Kidney (tissue), 14 donors: Measurements from ENCODE around the gene ATP11C. TPM values are rescaled to one million over a fixed set of nuclear protein-coding genes. Genes with fewer than 3 reads are reported as not detected.
"Not testable (repeated sequence)": the region's sequence is repeated elsewhere in the genome, so short reads cannot be mapped to it uniquely, and the experiment has no call there.

Source experiments
- DNase-seq, 5 donors: peaks; one replicate each; pipeline ENCODE4 v3.0.0-alpha.2; 2013 to 2020
- FAIRE-seq: peaks from 2 replicates; lab custom pipeline; 2012; peaks lifted over from hg19 to GRCh38; lab: Jason Lieb, UNC
- H3K27ac ChIP-seq, 2 donors: one replicate each; pipeline ENCODE4 v1.7.0; 2013; ENCODE audit warnings: low read depth in 2 of 2, low read length in 2 of 2, inconsistent platforms in 1 of 2
- H3K27me3 ChIP-seq: one replicate; pipeline ENCODE4 v1.7.1; 2013; ENCODE audit warnings: low read length, inconsistent platforms; ENCODE audit not compliant: control insufficient read depth, insufficient read depth
- H3K36me3 ChIP-seq, 3 donors: one replicate each; pipeline versions ENCODE4 v1.7.0 to v1.7.1; 2013; ENCODE audit warnings: low read length in 3 of 3, control low read depth in 1 of 3, inconsistent platforms in 1 of 3; ENCODE audit not compliant: insufficient read depth in 3 of 3, control insufficient read depth in 2 of 3
- H3K4me1 ChIP-seq, 3 donors: one replicate each; pipeline versions ENCODE4 v1.7.0 to v1.7.1; 2013; ENCODE audit warnings: low read length in 3 of 3, inconsistent platforms in 1 of 3, low read depth in 1 of 3; ENCODE audit not compliant: control insufficient read depth in 2 of 3, insufficient read depth in 2 of 3
- H3K4me3 ChIP-seq, 3 donors: one replicate each; pipeline versions ENCODE4 v1.7.0 to v1.8.1; 2013; ENCODE audit warnings: low read length in 3 of 3, control low read depth in 1 of 3, inconsistent platforms in 1 of 3
- H3K9ac ChIP-seq, 3 donors: one replicate each; pipeline versions ENCODE4 v1.7.0 to v1.7.1; 2013; ENCODE audit warnings: low read length in 3 of 3, control low read depth in 1 of 3, inconsistent platforms in 1 of 3
- H3K9me3 ChIP-seq, 3 donors: one replicate each; pipeline versions ENCODE4 v1.7.0 to v1.7.1; 2013; ENCODE audit warnings: low read length in 3 of 3, control low read depth in 1 of 3, inconsistent platforms in 1 of 3; ENCODE audit not compliant: control insufficient read depth in 2 of 3, insufficient read depth in 1 of 3
- intact Hi-C: fragments of 100-400 bp; cut with DNase I; formaldehyde crosslinking; loops from one replicate; pipeline ENCODE4 v1.11.1; 2022
- polyA plus RNA-seq: library from polyadenylated mRNA; stranded (reverse); fragments of 350-450 nt; fragmentation: Illumina TruSeq; extraction: RNeasy Lipid Tissue Mini Kit (QIAGEN cat#74804); gene quantifications from one replicate; pipeline ENCODE4 v1.2.3, GENCODE V29; 2014; ENCODE audit warnings: low read depth, low replicate concordance; ENCODE audit not compliant: insufficient read depth
- total RNA-seq: library from RNA; stranded (reverse); fragmentation: NEBNext Ultra II Directional; extraction: Animal tissue kit (Norgen Biotek cat#: 25700); gene quantifications from one replicate; pipeline ENCODE4 v1.2.1, GENCODE V29; 2021
- TF ChIP-seq, protein P1 (sequence below): IDR thresholded peaks from 3 replicates; pipeline ENCODE4 v1.5.1; 2012; ENCODE audit warnings: mild to moderate bottlenecking, moderate library complexity, borderline replicate concordance; ENCODE audit not compliant: insufficient read depth; ENCODE audit errors: extremely low read depth
- donor health status: control.
- donor health status: control.
- donor health status: control.
- donor health status: control.
- donor health status: control.
- donor health status: DM: yes; HTN: yes; CAD: no.
- donor health status: Normal renal cell carcinoma (clear cell type).

The ATP11C gene
- total and polyA plus RNA-seq, 2 donors from 2014 or later: 10.1 to 23.9 TPM

DNA sequence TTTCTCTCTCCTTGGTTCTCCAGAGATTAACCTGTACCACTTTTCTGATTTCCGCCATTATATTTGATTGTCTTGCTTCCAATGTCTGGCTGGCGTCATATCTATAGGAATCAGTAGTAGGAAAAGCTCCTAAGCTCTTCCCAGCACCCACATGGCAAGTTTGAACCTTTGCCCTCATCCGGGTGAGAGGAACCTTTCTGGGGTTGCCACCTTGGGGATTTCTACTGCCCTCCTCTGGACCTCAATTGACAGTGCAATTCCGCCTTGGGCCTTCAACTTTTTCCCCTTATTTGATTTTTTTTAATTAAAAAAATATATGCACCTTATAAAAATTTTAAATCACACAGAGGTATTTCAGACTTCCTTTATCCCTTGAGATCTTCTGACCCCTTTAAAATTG is 34.4 kb upstream of the ATP11C start:
- Histone ChIP-seq H3K9ac (no peak overlapping the region), H3K9me3 (no peaks in the 10 kb centered on the region), H3K4me1 (no peaks in the 10 kb centered on the region), H3K27ac (no peak overlapping the region), H3K36me3 (no peaks in the 10 kb centered on the region), H3K27me3 (no peaks in the 10 kb centered on the region), H3K4me3 (no peak overlapping the region)
- FAIRE-seq (no peak), DNase-seq (no peak)
- intact Hi-C loops: no loop called here
- TF ChIP-seq, protein P1, sequence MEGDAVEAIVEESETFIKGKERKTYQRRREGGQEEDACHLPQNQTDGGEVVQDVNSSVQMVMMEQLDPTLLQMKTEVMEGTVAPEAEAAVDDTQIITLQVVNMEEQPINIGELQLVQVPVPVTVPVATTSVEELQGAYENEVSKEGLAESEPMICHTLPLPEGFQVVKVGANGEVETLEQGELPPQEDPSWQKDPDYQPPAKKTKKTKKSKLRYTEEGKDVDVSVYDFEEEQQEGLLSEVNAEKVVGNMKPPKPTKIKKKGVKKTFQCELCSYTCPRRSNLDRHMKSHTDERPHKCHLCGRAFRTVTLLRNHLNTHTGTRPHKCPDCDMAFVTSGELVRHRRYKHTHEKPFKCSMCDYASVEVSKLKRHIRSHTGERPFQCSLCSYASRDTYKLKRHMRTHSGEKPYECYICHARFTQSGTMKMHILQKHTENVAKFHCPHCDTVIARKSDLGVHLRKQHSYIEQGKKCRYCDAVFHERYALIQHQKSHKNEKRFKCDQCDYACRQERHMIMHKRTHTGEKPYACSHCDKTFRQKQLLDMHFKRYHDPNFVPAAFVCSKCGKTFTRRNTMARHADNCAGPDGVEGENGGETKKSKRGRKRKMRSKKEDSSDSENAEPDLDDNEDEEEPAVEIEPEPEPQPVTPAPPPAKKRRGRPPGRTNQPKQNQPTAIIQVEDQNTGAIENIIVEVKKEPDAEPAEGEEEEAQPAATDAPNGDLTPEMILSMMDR: peak; percentile 8

DNA sequence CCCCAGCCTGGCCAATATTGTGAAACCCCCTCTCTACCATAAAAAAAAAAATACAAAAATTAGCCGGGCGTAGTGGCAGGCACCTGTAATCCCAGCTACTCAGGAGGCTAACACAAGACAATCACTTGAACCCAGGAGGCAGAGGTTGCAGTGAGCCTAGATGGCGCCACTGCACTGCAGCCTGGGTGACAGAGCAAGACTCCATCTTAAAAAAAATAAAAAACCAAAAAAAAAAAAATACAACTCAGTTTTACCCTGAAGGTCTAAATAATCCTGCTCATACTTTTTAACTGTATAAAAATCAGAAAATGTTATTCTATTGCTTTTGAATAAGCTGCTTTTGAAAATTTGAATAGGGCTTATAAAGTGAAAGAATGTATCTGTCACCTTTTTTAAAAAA is 33.3 kb upstream of the ATP11C start:
- H3K27me3 ChIP-seq, H3K27ac ChIP-seq, DNase-seq, intact Hi-C loops, H3K4me3 ChIP-seq, H3K9ac ChIP-seq, H3K4me1 ChIP-seq, FAIRE-seq, H3K36me3 ChIP-seq, H3K9me3 ChIP-seq: not testable (repeated sequence)

DNA sequence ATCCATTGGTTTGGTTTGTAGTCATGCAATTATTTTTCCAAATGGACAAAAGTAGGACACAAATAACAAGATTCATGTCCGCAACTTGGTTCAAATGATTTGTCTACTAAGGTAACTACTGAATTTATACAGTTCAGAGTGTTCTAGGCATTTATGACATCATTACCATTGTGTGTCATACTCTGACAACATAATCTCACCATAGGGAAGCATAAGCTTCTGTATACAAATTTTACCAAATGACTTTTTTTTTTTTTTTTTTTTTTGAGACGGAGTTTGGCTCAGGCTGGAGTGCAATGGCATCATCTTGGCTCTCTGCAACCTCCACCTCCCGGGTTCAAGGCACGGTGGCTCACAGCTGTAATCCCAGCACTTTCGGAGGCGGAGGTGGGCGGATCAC is 32.6 kb upstream of the ATP11C start, which contains the start of gene CXorf66:
Gene CXorf66, minus strand, starts transcription at position 101 of the 400 bp plus-strand sequence. Its CDS starts 25 bp downstream, at position 76.
- TF ChIP-seq, protein P1: no peak
- Histone ChIP-seq H3K4me1 (no peaks in the 10 kb centered on the region), H3K27me3 (no peaks in the 10 kb centered on the region), H3K36me3 (no peaks in the 10 kb centered on the region), H3K27ac (no peak within 1 kb of the TSS), H3K9ac (no peak within 1 kb of the TSS), H3K4me3 (no peak within 1 kb of the TSS), H3K9me3 (no peaks in the 10 kb centered on the region)
- FAIRE-seq (no peak), DNase-seq (no peak)
- intact Hi-C loops: no loop called here

DNA sequence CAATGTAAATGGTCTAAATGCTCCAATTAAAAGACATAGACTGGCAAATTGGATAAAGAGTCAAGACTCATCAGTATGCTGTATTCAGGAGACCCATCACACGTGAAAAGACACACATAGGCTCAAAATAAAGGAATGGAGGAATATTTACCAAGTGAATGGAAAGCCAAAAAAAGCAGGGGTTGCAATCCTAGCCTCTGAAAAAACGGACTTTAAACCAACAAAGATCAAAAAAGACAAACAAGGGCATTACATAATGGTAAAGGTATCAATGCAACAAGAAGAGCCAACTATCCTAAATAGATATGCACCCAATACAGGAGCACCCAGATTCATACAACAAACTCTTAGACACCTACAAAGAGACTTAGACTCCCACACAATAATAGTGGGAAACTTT is 28.2 kb upstream of the ATP11C start:
- H3K27me3 ChIP-seq, FAIRE-seq, H3K9ac ChIP-seq, H3K36me3 ChIP-seq, H3K27ac ChIP-seq, H3K9me3 ChIP-seq, DNase-seq, H3K4me1 ChIP-seq, intact Hi-C loops, H3K4me3 ChIP-seq: not testable (repeated sequence)

DNA sequence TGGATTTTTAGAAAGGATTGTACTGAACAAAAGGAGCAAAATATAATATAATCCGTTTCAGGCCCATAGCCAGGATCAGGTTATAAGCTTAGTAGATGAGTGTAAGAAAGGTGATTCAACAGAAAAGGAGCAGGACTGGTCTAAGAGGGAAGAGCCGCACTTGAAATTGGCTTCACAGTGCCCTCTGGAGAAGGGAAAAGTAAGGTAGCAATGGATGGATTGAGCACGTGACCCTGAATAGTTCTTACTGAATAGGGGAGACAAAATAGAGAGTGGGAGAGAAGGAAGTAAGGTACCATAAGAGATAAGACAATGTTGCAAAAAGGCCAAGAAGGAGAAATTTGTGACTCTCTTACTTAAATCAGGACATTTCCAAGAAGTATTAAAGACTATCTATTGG is 16.9 kb upstream of the ATP11C start:
- no peak overlapping the region for H3K4me3 ChIP-seq
- no peak for DNase-seq
- intact Hi-C loops: no loop called here
- no peak for FAIRE-seq
- H3K4me1 ChIP-seq: no peaks in the 10 kb centered on the region
- no peak overlapping the region for H3K27ac ChIP-seq
- H3K9me3 ChIP-seq: no peaks in the 10 kb centered on the region
- H3K9ac ChIP-seq: no peak overlapping the region
- no peaks in the 10 kb centered on the region for H3K27me3 ChIP-seq
- TF ChIP-seq, protein P1: no peak
- no peaks in the 10 kb centered on the region for H3K36me3 ChIP-seq
